ENCODE data around the gene SV2B. TPM values are rescaled to one million over a fixed set of nuclear protein-coding genes. Genes with fewer than 3 reads are reported as not detected.

Gene SV2B
- total RNA-seq, 1 donor, result not detected

DNA sequence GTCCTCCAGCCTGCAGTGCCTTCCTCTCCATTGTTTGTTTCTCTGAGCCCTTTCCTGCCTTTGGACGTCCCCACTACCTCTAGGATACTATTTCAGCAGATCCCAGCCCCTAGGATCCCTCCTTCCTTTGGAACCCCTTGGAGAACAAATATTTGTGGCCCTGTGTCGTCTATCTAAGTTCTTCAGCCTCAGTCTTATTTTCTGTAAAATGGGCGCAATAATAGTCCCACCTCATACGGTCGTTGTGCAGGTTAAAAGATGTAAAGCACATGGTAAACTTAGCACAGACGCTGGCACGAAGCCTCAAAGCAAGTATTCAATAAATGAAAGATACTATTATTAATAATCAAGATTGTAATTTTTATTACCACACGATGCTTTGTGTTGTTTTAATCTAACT lies 122.0 kb downstream of the SV2B start:
- no peak overlapping the region for H3K4me3 ChIP-seq (ENCODE audit: low read depth, low read length)
- TF ChIP-seq, protein P1, sequence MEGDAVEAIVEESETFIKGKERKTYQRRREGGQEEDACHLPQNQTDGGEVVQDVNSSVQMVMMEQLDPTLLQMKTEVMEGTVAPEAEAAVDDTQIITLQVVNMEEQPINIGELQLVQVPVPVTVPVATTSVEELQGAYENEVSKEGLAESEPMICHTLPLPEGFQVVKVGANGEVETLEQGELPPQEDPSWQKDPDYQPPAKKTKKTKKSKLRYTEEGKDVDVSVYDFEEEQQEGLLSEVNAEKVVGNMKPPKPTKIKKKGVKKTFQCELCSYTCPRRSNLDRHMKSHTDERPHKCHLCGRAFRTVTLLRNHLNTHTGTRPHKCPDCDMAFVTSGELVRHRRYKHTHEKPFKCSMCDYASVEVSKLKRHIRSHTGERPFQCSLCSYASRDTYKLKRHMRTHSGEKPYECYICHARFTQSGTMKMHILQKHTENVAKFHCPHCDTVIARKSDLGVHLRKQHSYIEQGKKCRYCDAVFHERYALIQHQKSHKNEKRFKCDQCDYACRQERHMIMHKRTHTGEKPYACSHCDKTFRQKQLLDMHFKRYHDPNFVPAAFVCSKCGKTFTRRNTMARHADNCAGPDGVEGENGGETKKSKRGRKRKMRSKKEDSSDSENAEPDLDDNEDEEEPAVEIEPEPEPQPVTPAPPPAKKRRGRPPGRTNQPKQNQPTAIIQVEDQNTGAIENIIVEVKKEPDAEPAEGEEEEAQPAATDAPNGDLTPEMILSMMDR (IDR thresholded peaks at IDR 0.05; ENCODE audit: insufficient read depth, low read depth, low read length), result no peak

DNA sequence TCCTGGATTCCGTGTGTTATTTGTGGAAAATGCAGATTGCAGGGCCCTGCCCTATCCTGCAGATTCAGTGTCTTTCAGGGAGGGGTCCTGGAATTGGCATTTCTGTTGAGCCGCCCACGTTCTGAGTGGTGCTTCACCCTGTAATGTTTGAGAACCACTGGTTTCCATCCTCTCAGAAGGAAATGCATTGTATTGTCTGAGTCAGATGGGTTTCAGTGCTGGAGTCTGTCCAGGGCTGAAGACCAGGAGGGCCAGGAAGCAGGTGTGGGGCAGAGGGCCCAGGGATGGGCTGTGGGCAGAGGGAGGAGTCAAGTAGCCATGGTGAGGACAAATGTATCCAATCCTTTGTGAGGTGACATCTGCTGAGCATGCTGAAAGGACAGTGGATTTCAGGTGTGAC lies 123.8 kb downstream of the SV2B start:
- H3K4me3 ChIP-seq (ENCODE audit: low read depth, low read length), result no peak overlapping the region
- TF ChIP-seq, protein P1 (IDR thresholded peaks at IDR 0.05; ENCODE audit: insufficient read depth, low read depth, low read length), result no peak
- no peak for DNase-seq (ENCODE audit: low read depth)

More for the DNA sequence above, 122.0 kb downstream of the SV2B start:
- DNase-seq (ENCODE audit: low read depth), result no peak

DNA sequence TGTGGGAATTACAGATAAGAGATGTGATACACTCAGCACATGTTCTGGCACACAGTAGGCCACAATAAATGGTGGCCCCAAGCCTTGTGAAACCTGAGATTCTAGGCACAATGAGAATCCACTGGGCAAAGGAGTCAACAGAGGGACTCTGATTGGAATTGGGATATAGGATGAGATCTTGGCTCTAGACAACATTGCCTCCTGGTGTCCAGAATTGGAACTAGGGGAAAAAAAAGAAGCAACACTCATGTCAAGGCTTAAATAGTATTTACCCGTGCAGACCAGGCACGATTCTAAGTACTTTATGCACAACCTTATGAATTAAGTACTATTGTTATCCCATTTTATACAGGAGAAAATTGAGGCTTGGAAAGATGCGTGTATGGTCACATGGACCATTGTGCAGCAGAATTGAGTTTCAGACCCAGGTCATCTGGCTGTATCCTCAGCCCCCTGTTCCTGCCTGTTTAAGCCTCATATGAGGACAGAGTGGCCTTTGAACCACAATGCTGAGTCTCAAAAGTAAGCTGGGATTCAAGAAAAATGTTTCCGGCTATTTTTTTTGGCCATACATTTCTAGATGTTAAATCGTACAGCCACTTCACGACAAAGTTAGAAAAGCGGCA lies 124.8 kb downstream of the SV2B start:
- peak; percentile 33 for DNase-seq (ENCODE audit: low read depth)
- no peak overlapping the region for H3K4me3 ChIP-seq (ENCODE audit: low read depth, low read length)
- TF ChIP-seq, protein P1 (IDR thresholded peaks at IDR 0.05; ENCODE audit: insufficient read depth, low read depth, low read length), result peak; percentile 67

DNA sequence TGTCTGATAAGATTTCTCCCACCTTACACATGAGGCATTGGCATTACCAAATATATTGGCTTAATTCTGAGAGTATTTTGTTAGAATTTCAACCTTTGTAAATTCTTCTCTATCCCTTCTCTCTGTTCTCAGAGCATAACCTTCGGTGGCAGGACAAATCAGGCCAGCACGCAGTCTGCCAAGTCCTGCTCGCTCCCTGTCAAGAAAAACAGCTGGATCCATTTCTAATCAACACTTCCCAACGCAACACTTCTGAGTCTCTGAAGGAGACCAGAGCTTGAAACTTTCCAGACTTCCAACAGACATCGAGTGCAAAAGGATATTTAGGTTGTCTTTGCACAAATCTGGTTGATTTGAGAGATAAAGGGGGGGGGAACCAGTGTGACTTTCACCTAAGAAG lies 125.7 kb downstream of the SV2B start:
- no peak for DNase-seq (ENCODE audit: low read depth)
- TF ChIP-seq, protein P1 (IDR thresholded peaks at IDR 0.05; ENCODE audit: insufficient read depth, low read depth, low read length), result no peak

DNA sequence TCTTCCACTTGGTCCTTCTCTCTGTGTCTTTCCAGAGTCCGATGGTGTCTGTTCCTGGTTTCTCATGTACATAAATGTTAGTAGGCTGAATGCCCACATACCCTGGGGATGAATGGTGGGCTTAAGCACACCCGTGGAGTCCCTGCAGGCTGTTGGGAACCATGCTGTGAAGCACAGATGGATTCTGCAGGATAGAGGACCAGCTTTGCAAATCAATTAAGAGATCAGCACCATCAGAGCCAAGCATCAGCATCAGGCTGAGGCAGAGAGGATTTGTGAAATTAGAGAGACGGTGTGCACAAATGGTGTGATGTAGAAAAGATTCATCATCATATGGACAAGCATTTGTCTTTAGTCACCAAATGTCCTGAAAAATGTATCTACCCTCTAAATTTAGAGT lies 127.1 kb downstream of the SV2B start:
- DNase-seq (ENCODE audit: low read depth), result no peak
- H3K4me3 ChIP-seq (ENCODE audit: low read depth, low read length), result no peak overlapping the region
- TF ChIP-seq, protein P1 (IDR thresholded peaks at IDR 0.05; ENCODE audit: insufficient read depth, low read depth, low read length), result no peak

More for the DNA sequence above, 125.7 kb downstream of the SV2B start:
- no peak overlapping the region for H3K4me3 ChIP-seq (ENCODE audit: low read depth, low read length)

DNA sequence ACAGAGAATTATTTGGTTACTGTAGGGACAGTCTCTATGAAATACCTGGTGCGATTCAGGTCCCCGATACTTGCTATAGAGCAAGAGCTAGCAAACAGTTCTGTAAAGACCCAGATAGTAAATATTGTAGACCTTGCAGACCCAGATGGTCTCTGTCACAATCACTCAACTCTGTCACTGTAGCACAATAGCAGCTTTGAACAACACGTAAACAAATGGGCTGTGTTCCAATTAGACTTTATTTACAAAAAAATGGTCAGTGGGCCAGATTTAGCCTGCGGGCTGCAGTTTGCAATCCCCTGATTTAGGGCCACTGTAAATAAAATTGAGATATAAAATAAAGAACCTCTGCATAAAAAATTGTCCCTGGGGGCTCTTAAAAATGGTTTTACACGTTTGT lies 127.7 kb downstream of the SV2B start:
- H3K4me3 ChIP-seq (ENCODE audit: low read depth, low read length), result no peak overlapping the region
- no peak for DNase-seq (ENCODE audit: low read depth)
- TF ChIP-seq, protein P1 (IDR thresholded peaks at IDR 0.05; ENCODE audit: insufficient read depth, low read depth, low read length), result no peak

DNA sequence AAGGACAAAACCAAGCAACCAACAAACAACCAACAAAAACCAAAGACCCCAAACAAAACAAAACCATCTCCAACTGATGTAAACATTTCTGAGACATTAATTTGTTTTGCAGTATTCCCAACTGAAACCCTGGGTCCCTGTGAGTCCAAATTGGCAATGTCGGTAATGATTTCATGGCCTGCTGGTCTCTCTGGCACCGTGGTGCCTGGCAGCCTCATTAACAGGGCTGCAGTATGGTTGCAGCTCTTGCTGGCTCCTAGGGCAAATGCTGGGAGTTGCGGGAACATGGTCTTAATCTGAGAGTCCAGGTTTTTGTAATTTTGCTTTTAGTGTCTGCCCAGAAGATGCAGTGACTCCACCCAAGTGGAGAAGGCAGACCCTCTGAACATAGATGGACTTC lies 128.3 kb downstream of the SV2B start:
- H3K4me3 ChIP-seq (ENCODE audit: low read depth, low read length), result no peak overlapping the region
- TF ChIP-seq, protein P1 (IDR thresholded peaks at IDR 0.05; ENCODE audit: insufficient read depth, low read depth, low read length), result no peak
- no peak for DNase-seq (ENCODE audit: low read depth)

Data from fibroblast of villous mesenchyme (primary cell).